Astrocyte of the spinal cord (primary cell): ENCODE measurements around the gene TTLL8.

Experiments used
- DNase-seq: peaks from one replicate; pipeline ENCODE4 v3.0.0; 2011; ENCODE audit warnings: low read depth, low spot score
- H3K4me3 ChIP-seq: 2 replicates; pipeline ENCODE4 v1.5.1; 2011; ENCODE audit warnings: low read depth, mild to moderate bottlenecking, low read length, moderate library complexity
- CTCF ChIP-seq: IDR thresholded peaks from 2 replicates; pipeline ENCODE4 v1.5.1; 2012; ENCODE audit warnings: low read depth, mild to moderate bottlenecking, low read length, inconsistent platforms
- in situ Hi-C: cut with HindIII; loops from 2 replicates; pipeline ENCODE4 v1.10.0; 2017; ENCODE audit warnings: low sequenced_read_pairs

Gene TTLL8

GRCh38 chr22:50041361-50042065 is 16.6 kb downstream of the TTLL8 start:
- no peak for DNase-seq
- no peak for TF ChIP-seq CTCF
- in situ Hi-C loops: no loop called here
- H3K4me3 ChIP-seq: no peak overlapping the region

- in situ Hi-C loops: no loop called here
- DNase-seq: no peak
- no peak overlapping the region for H3K4me3 ChIP-seq
- no peak for TF ChIP-seq CTCF
These were observed 17.4 kb downstream of the TTLL8 start for GRCh38 chr22:50040717-50041116.

GRCh38 chr22:50039669-50040443 is 18.2 kb downstream of the TTLL8 start:
- in situ Hi-C loops: no loop called here
- DNase-seq: no peak
- TF ChIP-seq CTCF: no peak
- H3K4me3 ChIP-seq: no peak overlapping the region

GRCh38 chr22:50035976-50036724 is 21.9 kb downstream of the TTLL8 start:
- H3K4me3 ChIP-seq: no peak overlapping the region
- in situ Hi-C loops: no loop called here
- TF ChIP-seq CTCF: no peak
- DNase-seq: no peak

GRCh38 chr22:50035131-50035881 is 22.8 kb downstream of the TTLL8 start:
- in situ Hi-C loops: no loop called here
- no peak for DNase-seq
- TF ChIP-seq CTCF: no peak
- no peak overlapping the region for H3K4me3 ChIP-seq
